ENCODE data around the gene CALHM1.

CALHM1 gene

DNA sequence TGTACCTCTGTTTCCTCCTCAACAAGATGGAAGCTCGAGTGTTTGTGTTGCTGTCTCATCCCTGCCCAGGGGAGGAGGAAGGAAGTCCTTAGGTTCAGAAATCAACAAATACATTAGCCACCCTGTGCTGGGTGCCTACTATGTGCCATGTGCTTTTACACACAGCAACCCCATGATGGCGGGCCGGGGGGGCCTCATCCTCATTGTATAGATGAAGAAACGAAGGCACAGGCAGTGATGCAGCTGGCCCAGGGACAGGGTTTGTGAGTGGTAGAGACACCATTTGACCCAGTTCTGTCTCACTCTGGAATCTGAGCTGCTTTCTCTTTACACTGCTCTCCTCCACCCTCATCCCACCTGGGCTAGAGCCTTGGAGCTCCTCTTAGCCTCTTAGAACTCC lies 4.7 kb downstream of the CALHM1 start:
- peaks cover 13% of the 10 kb centered on the region for H3K36me3 ChIP-seq
- no peak overlapping the region for H3K4me3 ChIP-seq (ENCODE audit: low read depth, low read length)
- H3K9me3 ChIP-seq: no peaks in the 10 kb centered on the region
- peaks cover 7% of the 10 kb centered on the region for H3K4me1 ChIP-seq
- TF ChIP-seq, protein P1, sequence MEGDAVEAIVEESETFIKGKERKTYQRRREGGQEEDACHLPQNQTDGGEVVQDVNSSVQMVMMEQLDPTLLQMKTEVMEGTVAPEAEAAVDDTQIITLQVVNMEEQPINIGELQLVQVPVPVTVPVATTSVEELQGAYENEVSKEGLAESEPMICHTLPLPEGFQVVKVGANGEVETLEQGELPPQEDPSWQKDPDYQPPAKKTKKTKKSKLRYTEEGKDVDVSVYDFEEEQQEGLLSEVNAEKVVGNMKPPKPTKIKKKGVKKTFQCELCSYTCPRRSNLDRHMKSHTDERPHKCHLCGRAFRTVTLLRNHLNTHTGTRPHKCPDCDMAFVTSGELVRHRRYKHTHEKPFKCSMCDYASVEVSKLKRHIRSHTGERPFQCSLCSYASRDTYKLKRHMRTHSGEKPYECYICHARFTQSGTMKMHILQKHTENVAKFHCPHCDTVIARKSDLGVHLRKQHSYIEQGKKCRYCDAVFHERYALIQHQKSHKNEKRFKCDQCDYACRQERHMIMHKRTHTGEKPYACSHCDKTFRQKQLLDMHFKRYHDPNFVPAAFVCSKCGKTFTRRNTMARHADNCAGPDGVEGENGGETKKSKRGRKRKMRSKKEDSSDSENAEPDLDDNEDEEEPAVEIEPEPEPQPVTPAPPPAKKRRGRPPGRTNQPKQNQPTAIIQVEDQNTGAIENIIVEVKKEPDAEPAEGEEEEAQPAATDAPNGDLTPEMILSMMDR (IDR thresholded peaks at IDR 0.05; ENCODE audit: low read depth, low read length): no peak
- H3K27me3 ChIP-seq: no peaks in the 10 kb centered on the region
- DNase-seq: no peak

DNA sequence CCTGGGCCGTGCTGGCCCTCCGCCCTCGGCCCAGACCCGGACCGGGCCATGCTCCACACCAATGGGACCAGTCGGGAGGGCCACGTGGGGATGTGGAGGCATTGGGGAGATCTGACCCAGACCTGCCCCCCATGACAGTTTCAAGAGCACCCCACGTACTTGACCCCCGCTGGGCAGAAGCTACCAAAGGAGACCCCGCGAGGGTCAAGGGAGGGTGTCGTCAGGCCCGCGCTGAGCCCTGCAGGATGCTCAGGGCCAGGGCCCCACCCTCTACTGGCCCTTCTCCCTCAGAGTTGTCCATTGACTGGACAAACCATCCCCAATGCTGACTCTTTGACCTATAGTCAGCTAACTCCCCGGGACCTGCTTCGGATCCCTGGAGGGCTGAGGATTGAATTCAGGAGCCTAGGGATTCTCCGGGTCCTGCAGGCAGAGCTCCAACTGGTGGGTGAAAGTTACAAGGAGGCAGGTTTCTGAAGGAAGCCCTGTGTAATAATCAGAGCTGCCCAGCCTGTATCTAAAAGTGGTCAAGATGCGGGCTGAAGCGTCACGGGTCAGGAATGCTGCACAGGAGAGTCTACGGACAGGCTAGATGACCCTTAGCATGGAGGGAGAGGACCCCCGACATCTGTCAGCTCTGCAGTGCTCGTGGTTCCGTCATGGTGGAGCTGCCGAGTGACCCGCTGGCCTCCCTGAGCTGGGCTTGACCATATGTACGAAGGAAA lies 6.0 kb downstream of the CALHM1 start:
- TF ChIP-seq, protein P1 (IDR thresholded peaks at IDR 0.05; ENCODE audit: low read depth, low read length): no peak
- H3K4me3 ChIP-seq (ENCODE audit: low read depth, low read length): peak overlapping the region; percentile 68

DNA sequence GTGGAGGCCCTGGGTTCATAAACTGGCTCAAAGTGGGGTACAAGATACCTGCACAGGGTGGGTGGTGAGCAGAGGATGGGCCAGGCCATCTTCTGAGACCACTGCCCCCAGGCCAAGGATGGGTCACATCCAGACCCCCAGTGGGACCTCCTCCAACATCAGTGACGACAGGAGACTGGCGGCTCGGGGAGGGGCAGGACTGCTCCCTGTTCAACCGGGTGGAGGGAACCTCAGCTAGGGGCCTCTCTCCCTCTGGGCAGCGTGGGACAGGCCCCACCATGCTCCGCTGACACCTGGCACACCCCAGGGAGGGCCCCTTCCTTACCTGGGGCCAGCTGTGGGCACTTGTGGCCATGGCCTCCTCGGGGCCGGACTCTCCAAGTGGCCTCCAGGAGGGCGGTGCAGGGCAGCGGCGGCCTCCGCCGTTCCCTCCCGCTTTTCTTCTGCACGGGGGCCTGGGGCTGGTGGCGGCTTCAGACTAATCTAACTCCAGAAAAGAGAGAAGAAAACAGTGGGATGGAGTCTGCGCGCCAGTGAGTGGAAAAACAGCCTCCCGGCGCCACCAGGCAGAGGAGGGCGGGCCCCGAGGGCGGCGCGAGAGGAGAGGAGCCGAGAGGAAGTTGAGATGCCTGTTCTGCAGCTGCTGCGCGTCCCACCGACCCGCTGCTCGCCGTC lies 6.7 kb downstream of the CALHM1 start, which contains the start of gene CALHM2:
CALHM2 (minus strand) TSS at position 540 of the 675 bp plus-strand sequence. CDS start 2,429 bp downstream, outside the sequence.
- TF ChIP-seq, protein P1 (IDR thresholded peaks at IDR 0.05; ENCODE audit: low read depth, low read length): no peak
- Histone ChIP-seq H3K9me3 (no peaks in the 10 kb centered on the region), H3K4me1 (peaks cover 7% of the 10 kb centered on the region), H3K4me3 (ENCODE audit: low read depth, low read length) (peak within 1 kb of the TSS; percentile 68), H3K27me3 (no peaks in the 10 kb centered on the region), H3K36me3 (peaks cover 29% of the 10 kb centered on the region)
- peak; percentile 84 for DNase-seq

More for the DNA sequence above, 6.0 kb downstream of the CALHM1 start:
- Histone ChIP-seq H3K9me3 (no peaks in the 10 kb centered on the region), H3K27me3 (no peaks in the 10 kb centered on the region), H3K4me1 (peaks cover 7% of the 10 kb centered on the region), H3K36me3 (peaks cover 22% of the 10 kb centered on the region)
- DNase-seq: no peak

DNA sequence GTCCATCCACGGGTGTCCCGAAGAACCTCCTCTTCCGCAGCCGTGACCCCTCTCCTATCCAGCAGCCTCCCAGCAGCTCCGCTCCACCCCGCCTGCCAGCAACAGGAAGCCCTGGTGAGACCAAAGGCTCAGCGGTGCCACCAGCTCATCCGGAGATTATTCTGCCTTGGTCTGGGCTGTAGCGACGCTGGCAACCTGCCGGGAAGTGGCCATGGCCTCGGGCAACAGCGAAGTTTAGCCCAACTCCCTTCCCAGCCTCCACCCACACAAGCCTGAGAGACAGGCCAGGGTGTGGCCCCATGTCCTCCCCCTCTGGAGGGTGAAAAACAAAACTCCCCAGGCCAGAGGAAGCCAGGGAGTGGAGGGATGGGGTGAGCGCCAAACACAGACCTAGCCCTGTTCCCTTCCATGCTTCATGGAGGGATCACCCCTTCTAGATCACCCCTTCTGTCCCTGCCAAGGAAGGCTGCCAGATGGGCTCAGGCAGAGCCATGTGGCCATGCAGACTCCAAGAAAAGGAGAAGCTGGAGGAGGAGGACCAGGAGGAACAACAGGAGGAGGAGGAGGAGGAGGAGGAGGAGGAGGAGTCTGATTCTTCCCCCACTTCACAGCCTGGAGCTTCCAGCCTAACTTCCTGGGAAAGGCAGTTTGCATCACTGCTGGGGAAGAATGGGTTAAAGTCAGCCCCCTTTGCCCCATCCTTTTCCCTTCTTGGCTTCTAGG lies 7.4 kb downstream of the CALHM1 start:
- Histone ChIP-seq H3K27me3 (no peaks in the 10 kb centered on the region), H3K36me3 (peaks cover 36% of the 10 kb centered on the region), H3K4me3 (ENCODE audit: low read depth, low read length) (peak overlapping the region; percentile 68), H3K9me3 (no peaks in the 10 kb centered on the region), H3K4me1 (peaks cover 7% of the 10 kb centered on the region)
- TF ChIP-seq, protein P1 (IDR thresholded peaks at IDR 0.05; ENCODE audit: low read depth, low read length): no peak
- peak; percentile 81 for DNase-seq

DNA sequence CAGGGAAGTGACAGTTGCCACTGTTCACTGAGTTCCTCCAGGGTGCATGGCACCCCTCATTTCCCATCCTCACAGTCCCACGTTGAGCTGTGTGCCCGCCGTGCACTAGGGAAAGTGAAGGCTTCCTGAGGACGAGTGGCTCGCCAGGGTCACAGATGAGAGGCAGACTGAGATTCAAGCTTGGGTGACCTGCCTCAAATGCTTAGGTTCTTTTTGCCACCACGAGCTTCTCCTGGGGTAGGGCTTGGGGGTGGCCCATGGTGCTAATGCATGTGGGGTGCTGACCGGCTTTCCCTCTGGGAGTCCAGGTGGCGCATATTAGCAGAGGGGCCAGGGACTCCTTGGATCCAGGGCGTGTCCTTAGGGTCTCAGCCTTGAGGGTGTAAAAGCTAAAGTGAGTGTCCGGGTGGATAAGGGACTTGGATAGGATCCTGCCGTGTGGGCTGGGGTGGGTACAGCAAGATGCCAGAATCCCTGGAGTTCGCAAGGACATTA lies 8.5 kb downstream of the CALHM1 start:
- Histone ChIP-seq H3K4me1 (peaks cover 7% of the 10 kb centered on the region), H3K27me3 (no peaks in the 10 kb centered on the region), H3K9me3 (no peaks in the 10 kb centered on the region), H3K36me3 (peaks cover 46% of the 10 kb centered on the region), H3K4me3 (ENCODE audit: low read depth, low read length) (peak overlapping the region; percentile 68)
- DNase-seq: no peak
- TF ChIP-seq, protein P1 (IDR thresholded peaks at IDR 0.05; ENCODE audit: low read depth, low read length): no peak

All from BE2C (cell line).